CD4-positive, alpha-beta T cell treated with Interferon alpha-2 for 1 hour (primary cell): ENCODE results near the gene TRIO.

ENCODE experiments used
- DNase-seq, 2 donors: peaks; one replicate each; pipeline ENCODE4 v3.0.0-alpha.2; 2020 to 2022

TRIO gene

DNA sequence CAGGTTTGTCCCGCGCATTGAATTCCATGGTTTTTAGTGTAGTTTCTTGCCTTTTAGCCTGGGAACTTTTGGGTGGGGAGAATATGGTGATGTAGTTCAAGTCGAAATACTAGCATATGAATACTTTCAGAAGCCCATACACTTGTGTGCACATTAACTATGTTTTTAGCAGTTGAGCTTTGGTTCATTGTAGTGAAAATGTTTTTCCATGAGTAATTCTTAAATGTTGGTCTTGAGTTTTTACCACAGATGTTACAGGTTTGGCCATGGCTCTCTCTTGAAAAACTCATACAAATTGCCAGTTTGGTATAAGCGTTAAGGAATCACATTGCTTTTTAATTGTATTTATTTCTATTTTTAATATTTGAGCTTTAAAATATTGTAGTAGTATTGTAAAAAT, 45.6 kb downstream of the TRIO start:
- no peak for DNase-seq

DNA sequence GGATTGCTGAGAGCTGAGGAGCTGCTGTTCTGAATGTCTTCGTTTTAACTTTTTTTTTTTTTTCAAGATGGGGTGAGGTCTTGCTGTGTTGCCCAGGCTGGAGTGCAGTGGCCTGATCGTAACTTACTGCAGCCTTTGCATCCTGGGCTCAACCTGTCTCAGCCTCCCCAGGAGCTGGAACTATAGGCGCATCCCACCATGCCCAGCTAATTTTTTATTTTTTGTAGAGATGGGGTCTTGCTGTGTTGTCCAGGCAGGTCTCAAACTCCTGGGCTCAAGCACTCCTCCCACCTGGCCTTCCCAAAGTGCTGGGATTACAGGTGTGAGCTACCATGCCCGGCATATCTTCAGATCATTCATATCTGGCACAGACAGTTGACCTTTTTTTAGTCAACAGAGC, 46.5 kb downstream of the TRIO start:
- no peak for DNase-seq

DNA sequence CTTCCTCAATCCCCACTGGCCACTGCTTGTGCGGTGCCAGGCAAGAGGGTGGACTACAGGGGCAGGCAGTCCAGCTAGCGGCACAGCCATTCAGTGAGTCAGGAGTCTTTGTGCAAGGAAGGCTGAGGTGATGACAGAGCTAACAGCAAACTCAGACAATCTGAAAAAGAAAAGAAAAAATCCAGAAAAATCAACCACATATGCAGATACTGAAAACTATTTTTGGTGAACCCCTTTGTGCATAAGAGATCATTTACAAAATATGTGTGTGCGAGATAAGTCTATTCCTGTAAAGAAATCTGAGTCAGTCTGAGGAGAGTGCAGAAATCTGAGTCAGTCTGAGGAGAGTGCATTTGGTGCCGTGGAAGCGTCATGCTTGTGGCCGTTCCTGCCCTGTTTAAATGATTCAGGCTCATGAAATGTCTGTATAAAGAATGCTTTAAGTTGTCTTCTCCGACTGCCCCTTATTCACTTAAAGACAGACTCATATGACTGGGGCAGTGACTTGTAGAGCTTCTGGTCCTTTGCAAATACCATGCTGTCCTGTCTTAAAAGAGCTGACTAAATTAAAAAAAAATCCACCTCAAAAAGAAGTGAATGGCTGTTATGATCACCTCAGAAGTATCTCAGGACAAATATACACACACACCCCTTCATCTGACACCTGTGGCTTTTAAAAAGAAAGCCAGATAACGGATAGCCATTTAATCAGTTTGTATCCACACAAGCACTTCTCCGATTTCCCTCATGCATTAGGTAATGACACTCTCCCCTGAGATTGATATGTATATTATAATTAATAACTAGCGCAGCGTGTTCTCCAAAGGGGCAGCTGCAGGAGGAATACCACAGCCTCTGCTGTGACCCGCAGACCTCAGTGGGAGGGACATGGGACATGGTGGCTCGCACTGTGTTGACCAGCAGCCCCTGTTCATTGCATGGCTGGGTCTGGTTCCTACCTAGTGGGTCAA, 47.3 kb downstream of the TRIO start:
- DNase-seq: no peak

DNA sequence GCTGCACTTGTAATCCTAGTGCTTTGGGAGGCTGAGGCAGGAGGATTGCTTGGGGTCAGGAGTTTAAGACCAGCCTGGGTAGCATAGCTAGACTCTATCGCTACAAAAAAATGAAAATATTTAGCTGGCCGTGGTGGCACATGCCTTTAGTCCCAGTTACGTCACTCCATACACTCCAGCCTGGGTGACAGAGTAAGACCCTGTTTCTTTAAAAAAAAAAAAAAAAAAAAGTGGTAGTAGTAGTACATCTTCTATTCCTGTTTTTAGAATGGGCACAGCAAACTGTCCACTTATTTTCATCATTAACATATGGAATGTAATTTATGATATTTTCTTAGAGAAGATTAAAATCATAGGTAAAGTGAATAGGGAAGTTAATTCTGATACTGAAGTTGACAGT, 48.2 kb downstream of the TRIO start:
- DNase-seq: no peak

DNA sequence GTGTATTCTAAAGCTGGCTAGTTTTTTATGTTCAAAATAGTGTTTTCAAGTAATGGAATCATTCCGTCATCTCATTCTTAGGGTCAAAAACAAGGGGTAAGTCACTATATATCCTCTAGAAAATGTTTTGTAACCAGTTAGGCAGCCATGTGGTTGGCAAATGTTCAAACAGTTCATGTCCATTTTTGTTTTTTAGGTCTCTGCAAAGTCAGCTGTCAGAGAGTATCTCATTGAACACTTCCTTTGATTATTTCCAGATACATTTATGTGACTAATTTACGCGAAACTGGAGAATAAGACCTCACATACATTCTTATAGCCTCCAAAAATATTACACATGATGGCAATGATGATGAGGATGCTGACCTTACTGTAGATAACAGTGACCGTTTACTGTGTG, 50.4 kb downstream of the TRIO start:
- DNase-seq: no peak

DNA sequence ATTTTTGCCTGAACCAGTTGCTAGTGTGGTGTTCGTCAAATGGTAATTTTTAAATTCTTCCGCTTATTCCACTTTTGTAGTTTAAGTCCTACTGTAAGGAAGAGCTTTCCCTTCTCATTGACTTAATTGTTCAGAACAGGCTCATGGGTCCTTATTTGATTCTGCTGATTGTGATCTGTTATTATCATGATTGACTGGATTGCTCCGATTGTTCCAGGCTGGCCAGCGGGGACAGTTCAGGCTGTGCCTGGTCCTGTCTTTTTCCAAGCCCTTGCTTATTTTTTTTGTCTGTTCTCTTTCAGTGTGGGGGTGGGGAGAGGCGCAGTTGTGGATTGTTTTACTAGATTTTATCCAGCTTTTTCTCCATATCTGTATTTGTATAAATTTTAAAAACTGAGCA, 52.4 kb downstream of the TRIO start:
- no peak for DNase-seq

DNA sequence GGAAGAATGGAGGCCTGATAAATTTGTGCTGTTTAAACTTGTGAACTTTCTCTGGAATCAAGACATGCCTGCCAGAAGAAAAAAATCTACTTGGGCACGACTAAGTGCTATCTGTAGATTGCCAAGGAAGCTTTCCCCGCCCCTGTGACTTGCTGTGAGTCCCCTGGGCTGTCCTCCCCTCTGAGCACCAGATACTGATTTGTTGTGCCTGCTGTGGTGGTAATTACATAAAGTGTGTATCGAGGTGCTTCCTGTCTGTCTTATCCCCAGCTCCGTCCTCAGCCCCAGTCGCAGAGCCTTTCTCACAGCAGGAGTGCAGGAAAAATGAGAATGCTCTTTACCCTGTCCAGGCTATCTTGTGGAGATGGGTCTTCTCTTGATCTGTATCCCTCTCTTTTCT, 53.9 kb downstream of the TRIO start:
- no peak for DNase-seq

DNA sequence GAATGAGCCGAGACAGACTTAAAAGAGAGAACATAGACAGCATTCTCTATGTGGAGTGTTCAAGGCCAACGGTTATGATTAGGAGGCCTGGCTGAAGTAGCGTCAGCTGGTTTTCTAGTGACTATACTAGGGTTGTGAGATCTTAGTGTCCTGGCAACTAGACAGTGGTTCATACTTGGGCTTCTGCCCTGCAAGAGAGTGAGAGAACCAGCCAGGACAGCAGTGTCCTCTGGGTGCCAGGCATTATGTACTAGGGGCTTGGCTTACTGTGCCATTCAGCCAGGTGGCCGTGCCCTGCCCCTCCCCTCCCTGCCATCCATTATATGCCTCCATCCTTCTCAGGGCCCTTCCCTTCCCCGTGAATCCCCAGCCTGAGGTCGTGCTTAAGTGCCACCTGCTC, 56.8 kb downstream of the TRIO start:
- DNase-seq: no peak

DNA sequence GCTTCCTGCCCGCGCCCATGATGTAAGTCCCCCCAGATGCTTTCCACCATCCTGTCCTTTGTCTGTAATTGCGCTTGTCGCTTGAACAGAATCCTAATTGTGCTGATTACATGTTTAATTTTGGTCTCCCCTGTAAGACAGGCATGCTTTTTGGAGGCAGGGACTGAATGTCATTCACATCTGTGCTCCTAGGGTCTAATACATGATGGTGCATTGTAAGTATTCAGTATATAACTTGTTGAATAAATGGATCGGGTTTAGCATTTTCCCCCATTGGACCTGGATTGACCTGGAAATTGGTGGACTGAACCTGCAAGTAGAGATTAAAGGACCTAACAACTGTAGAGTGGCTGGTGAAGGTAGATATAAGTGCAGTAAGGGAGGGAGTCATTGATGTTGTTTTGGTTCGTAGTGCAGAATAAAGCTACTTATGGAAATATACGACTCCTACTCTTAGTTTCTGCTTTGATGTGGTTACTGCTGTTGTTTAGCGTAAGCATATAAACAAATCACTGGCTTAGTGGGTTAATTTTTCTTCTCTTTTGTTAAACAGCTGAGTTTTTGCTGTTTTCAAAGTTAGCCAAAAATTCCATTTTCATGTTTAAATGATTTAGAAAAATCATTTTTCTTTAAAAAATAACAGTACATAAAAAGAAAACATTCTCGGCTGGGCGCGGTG, 57.3 kb downstream of the TRIO start:
- DNase-seq: no peak

DNA sequence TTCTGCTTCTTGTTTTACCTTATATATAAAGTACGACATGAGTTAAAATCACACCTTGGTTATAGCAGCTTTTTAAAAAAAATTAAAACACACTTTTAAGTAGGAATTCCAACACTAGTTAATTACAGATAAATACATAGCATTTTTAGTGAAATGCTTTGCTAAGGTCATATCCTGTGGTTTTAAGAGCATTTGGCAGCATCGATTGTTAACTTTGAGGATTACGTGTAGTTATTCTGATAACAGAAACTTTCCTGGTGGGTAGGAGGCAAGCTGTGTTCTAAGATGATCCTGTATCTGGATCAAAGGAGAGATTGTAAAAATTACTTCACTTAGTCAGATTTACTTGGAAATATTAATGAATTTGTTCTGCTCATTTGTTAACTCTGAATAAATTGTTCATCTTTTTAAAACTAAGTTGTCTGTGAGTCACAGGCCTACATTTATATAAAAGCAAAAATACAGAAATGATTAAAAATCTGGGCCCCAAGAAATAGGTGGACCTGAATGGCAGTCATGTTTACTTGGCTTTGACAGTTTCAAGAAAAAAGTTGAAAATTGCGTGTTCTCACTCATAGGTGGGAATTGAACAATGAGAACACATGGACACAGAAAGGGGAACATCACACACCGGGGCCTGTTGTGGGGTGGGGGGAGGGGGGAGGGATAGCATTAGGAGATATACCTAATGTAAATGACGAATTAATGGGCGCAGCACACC, 58.3 kb downstream of the TRIO start:
- no peak for DNase-seq

DNA sequence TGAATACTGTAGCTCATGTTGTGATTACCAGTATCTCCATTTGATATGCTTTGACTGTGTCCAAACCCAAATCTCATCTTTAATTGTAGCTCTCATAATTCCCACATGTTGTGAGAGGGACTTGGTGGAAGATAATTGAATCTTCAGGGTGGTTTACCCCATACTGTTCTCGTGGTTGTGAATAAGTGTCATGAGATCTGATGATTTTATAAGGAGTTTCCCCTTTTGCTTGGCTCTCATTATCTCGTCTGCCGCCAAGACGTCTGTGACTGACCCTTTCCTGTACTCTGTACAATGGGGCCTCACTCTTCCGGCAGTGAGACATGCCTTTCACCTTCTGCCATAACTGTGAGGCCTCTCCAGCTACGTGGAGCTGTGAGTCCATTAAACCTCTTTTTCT, 59.3 kb downstream of the TRIO start:
- peak in 1 of 2 donors; percentile 17 for DNase-seq

DNA sequence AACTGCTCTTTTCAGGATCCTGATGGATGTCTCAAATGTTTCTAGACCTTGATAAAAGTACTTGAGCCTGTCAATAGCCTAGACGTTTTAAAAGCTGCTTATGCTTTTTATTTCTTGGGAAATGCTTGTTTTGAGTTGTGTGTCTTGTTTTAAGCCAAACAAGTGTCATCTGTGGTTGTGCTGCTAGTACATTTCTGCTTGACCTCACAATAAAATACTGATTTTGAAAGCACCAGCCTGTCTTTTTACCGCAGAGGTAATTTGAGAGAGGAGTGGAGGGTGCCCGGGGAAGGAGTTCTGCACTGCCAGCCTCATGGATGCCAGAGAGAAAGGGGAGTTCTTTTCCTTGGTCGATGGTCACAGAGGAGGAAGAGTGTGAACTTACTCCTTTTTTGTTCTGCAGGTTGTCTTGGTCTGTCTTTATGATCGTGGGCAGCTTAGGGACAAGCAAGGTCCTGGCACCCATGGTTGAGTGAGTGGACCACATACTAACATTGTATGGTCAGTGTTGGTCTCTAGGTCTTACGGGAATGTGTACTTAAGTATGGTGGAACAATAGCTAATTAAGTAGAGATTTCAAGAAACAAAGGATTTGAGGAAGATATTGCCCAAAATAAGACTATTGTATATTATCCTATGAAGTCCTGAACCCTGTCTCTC, 61.0 kb downstream of the TRIO start:
- DNase-seq: no peak

DNA sequence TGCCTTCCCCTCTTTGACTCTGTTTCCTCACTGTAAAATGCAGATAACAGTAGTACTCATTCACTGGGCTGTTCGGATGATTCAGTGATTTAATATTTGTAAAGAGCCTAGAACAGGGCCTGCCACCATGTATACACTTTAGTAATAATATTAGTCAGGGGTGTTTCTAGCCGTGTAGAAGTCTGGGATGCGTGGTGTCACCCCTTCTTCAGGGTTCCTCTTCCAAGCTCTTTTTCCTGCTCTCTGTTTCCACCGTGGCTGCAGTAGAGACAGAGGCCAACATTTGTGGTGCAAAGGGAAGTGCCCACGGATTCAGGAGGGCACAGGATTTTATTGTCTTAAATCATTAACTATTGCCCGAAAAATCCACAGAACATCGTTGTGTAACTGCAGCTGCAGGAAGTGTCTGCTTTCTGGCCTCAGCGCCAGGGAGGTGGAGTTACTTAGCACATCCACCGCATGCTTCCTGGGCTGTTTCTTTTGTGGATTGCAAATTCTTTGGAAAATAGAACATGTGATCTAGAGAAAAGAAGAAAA, 61.7 kb downstream of the TRIO start:
- no peak for DNase-seq

DNA sequence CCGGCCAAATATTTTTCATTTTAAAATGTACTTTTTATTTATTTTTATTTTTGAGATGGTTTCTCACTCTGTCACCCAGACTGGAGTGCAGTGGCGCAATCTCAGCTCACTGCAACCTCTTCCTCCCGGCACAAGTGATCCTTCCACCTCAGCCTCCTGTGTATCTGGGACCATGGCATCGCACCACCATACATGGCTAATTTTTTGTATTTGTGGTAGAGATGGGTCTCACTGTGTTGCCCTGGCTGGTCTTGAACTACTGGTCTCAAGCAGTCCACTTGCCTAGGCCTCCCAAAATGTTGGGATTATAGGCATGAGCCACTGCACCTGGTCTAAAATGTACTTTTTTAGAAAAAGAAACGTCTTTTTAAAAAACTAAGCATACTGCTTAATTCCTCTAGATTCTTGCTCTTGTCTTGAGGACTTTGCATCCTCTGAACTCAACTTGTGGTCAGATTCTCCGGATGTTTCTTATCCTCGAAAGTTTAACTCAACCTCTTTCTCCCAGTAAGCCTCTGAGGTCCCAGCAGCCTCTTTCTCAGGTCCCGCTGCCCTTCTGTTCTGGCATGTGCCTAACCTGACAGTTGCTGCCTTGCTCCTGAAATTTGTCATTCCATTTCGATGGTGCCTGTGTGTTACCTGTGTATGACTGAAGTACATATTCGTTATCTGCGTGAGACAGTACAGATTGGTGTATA, 63.0 kb downstream of the TRIO start:
- no peak for DNase-seq

DNA sequence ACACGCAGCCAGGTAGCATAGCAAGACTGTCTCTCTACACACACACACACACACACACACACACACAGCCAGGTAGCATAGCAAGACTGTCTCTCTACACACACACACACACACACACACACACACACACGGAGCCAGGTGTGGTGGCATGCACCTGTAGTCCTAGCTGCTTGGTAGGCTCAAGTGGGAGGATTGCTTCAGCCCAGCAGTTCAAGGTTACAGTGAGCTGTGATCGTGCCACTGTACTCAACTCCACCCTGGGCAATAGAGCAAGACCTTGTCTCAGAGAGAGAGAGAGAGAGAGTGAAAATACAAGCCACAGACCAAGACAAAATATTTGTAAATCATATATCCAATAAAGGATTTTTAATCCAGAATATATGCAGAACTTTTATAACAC, 64.3 kb downstream of the TRIO start:
- peak in 1 of 2 donors; percentile 17 for DNase-seq

DNA sequence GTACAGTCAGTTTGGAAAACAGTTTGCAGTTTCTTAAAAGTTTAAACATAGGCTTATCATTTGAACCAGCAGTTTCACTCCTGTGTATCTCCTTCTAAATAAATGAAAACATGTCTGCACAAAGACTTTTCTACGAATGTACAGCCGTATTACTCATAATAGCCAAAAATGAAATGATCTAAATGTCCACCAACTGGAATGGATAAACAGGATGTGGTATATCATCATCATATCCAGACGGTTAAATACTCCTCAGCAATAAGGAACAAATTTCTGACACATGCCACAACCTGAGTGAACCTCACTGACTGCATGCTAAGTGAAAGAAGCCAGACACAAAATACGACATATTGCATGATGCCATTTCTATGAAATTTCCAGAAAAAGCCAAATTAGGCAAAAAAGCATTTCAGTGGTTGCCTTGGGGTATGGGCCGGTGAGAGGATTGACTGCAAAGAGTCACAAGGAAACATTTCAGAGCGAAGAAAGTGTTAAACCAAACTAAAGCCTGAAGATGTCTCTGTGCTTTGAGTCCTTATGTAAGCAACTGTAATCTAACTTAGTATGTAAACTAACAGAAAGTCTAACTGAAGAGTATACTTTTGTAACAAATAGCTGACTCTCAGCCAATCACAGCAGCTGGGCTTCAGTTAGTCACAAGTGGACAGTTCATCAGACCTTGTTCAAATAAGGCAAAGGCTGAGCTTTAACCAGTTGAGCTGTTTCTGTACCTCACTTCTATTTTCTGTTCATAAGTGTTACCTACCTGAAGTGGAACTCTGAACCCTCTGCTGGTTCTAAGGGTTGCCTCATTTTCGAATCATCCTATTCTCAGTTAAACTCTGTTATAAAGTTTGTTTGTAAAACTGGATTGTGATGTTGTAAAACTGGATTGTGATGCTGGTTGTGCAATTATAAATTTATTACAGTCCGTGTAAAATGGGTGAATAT, 65.2 kb downstream of the TRIO start:
- DNase-seq: no peak

DNA sequence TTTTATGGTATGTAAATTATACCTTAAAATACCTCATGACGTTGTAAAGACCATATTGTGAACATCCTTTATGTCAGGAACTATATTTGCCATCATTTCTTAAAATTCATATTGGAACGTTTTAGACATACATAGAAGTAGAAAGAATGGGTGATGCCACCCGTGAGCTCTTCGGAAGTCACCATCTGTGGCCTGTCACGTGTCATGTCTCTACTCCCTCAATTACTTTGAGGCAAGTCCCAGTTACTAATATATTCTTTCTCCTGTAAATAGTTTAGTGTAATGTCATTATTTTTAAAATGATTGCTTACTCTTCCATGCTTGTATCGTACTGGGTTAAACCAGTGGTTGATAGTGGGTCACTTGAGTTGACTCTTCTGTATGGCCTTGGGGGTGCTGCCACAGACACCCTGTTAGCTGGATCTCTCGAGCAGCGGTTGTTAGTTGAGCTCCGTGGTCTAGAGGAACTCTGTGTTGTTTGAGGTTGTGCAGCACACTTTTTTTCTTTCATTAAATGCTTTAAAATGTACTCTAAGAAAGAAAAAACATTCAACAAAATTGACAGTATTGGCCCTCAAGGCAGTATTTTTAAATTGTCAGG, 66.2 kb downstream of the TRIO start:
- no peak for DNase-seq

DNA sequence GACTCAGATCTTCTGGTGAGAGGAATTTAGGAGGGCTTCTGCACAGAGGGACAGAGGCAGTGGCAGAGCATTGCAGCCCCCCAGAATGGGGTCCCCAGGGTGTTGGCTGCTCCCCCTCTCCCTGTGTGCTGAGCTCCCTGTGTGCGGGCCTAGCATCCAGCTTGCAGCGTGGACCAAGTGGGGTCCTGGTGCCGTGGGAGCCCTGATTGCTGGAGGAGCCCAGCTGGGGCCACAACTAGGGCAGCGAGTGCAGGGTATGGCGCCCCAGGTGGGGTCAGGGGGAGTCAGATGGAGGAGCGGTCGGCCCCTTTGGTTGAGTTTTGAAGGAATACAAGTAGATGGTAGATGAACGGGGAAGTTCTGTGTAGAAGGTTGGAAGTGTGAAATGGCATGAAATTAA, 66.7 kb downstream of the TRIO start:
- DNase-seq: no peak

DNA sequence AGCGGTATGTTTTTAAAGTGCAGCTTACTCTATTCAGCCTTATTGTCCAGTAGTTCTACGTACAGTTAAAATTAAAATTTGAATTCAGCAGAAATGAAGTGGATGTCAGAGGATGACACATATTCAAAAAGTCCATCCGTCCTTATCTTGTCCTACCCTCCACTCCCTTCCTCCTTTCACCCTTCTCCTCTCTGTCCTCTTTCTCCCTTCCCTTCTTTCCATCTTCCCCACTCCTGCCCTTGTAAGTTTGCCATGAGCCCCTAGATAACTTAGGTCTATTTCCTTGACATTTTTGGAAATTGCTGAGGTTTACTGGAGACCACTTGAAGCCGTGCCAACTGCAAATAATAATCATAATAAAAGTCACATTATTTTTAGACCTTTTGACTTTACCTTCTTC, 67.6 kb downstream of the TRIO start:
- DNase-seq: no peak
